Activated naive CD4-positive, alpha-beta T cell treated with anti-CD3 and anti-CD28 coated beads, Interleukin-2, amount 10 ng/mL, durations not matched to agents 5 hours and 36 hours (primary cell): ENCODE results near the gene FAM236D. TPM values are rescaled to one million over a fixed set of nuclear protein-coding genes. Genes with fewer than 3 reads are reported as not detected.

Source experiments
- total RNA-seq, 2 experiments: library from RNA; stranded (reverse); gene quantifications; one replicate each; pipeline ENCODE4 v1.2.3, GENCODE V29; 2021

Gene FAM236D
- total RNA-seq = not detected

DNA sequence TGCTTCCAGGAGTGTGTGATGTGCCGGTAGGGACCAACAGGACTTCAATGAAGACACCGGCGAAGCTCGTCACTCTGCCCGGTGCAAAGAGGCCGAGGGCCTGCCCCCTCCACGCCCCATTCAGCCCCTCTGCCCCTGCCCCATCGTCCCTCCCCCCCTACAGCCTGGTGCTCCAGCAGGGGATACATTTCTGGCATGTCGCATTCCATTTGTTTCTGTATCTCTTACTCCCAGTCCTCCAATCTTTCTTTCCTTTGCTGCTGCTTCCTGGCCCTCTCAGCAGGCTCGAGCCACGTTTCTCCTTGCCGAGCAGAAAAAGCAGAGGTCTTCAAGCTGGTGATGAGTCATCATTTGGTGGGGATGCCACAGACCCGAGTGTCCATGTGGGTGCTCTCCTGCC, at the start of gene FAM236D:
FAM236D (minus strand) TSS at position 101 of the 400 bp plus-strand sequence; CDS start at position 1, 100 bp downstream.

DNA sequence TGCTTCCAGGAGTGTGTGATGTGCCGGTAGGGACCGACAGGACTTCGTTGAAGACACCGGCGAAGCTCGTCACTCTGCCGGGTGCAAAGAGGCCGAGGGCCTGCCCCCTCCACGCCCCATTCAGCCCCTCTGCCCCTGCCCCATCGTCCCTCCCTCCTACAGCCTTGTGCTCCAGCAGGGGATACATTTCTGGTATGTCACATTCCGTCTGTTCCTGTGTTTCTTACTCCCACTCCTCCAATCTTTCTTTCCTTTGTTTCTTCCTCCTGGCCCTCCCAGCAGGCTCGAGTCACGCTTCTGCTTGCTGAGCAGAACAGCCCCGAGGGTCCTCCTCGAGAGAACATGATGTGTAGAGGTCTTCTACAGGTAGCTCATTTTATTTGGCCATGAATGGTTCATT, 25.4 kb downstream of the FAM236D start, which contains the start of gene FAM236B:
FAM236B (minus strand) TSS at position 101 of the 400 bp plus-strand sequence; CDS start at position 1, 100 bp downstream.

DNA sequence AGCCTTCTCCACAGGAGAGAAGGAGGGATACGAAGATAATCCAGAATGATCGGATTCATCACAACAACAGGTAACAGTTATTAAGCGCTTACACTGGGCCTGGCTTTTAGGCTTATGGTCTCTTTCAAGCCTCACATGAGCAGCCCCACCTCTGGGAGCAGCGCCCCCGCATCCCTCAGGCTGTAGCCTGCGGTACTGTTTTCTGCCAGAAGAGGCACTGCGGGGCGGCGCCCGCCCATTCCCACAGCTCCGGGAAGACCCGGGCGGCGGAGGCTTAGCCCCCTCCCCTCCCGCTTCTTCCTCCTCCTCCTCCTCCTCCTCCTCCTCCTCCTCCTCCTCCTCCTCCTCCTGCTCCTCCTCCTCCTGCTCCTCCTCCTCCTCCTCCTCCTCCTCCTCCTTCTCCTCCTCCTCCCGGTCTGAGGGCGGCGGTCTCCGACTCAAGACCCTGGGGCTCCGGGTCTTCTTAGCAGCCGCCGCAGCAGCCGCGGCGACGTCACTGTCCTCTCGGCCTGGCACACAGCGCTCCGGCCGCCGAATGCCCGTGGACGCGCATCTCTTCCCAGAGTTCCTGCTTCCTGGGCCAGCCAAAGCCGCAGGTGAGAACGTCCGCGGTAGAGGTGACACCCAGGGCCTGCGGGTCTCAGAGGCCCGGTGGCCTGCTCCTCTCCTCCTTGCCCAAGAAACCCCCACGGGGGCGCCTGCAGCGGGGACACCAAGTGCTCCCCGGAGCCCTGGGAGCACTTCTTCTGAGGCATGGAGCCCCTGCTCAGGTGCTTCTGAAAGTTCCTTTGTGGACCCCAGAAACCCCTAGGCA, 31.1 kb downstream of the FAM236D start, which contains the start of gene DMRTC1B:
DMRTC1B (plus strand) TSS at position 238 of the 814 bp plus-strand sequence. CDS start 68,246 bp downstream, outside the sequence.

Other genes with a start within 250 kb of the FAM236D start
- 10 to 100 TPM; 23.4 to 23.7 TPM for gene HDAC8, start 235.4 kb downstream of the FAM236D start, total RNA-seq
- gene PHKA1, start 93.9 kb downstream of the FAM236D start, total RNA-seq = under 1 TPM; 0.31 to 0.48 TPM
- gene DMRTC1B, start 31.3 kb downstream of the FAM236D start, total RNA-seq = under 1 TPM in 1 of 2 experiments, not detected in 1; 0.13 TPM
- not detected for gene FAM236B, start 25.6 kb downstream of the FAM236D start, total RNA-seq
- gene FAM236C, start 104.4 kb upstream of the FAM236D start, total RNA-seq = not detected
- not detected for gene FAM236A, start 130.0 kb upstream of the FAM236D start, total RNA-seq
- under 1 TPM in 1 of 2 experiments, not detected in 1; 0.13 TPM for gene DMRTC1, start 135.6 kb upstream of the FAM236D start, total RNA-seq
- gene PABPC1L2B, start 194.7 kb upstream of the FAM236D start, total RNA-seq = not detected